ELF-1 (cell line): ENCODE results near the gene TBC1D17.

Source experiments
- DNase-seq: peaks from one replicate; pipeline ENCODE4 v3.0.0-alpha.2; 2016; ENCODE audit warnings: low read depth, low spot score

The TBC1D17 gene

DNA sequence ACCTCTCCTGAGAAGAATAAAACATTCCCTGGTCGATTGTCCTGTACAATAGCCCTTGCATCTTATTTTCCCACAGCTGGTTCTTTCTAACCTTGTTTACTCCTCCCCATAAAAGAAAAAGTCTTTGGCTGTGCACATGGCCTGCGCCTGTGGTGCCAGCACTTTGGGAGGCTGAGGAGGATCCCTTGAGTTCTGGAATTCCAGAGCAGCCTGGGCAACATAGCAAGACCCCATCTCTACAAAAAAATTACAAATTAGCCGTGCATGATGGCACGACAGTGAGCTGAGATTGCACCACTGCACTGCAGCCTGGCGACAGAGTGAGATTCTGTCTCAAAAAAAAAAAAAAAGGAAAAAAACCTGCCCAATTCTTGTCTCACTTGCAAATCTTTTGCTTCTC, 59.0 kb downstream of the TBC1D17 start:
- DNase-seq: no peak

DNA sequence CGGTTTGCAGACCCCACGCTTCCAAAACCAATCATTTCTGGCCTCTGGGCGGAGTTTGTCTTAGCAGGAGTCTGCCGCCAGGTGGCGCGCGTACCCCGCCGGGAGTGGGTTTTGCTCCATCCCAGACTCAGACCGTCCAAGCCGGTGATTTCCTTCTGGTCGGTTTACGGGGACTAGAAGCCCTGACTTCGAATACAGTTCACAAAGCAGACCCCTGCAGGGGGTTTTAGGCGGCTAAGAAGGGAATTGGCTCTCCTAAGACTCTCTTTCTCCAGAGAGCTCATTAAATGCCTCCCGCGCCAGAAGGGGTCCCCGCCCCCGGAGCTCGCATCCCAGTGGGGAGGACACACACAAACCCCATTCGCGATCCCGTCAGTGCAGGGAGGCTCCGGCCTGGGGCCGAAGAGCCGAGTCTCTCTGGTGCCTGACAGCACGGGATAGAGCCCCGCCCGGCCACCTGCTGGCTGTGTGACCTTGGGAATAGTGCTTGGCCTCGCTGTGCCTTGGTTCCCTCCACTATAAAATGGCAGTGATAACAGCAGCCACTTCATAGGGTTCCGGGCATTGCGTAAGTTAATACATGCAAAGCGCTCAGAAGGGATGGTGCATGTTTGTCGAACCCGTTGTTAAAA, 60.4 kb downstream of the TBC1D17 start:
- DNase-seq: peak; percentile 91
